Fibroblast of skin of back (primary cell): ENCODE measurements around the gene GREB1.
"Not testable (repeated sequence)": the region's sequence is repeated elsewhere in the genome, so short reads cannot be mapped to it uniquely, and the experiment has no call there.

Source experiments
- DNase-seq: peaks from one replicate; pipeline ENCODE4 v3.0.0-alpha.2; 2013

The GREB1 gene

DNA sequence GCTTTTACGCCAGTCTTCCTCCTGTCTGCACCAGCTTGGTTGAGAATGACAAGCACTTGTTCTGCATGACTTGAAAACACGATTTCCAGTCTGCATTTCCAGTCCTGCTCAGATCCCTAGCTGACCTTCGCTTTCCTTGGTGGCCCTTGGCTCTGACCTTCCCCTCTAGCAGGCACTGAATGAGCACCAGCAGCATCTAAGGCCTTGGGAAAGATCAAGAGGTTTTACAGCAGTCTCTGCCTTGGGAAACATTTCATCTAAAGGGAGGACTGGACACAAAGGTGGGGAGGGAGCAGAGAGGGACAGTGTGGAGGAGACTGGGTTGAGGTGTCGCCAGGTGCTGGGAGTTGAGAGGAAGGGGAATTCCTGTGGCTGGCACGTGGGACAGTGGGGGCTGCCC is 105.7 kb downstream of the GREB1 start:
- DNase-seq, result no peak

DNA sequence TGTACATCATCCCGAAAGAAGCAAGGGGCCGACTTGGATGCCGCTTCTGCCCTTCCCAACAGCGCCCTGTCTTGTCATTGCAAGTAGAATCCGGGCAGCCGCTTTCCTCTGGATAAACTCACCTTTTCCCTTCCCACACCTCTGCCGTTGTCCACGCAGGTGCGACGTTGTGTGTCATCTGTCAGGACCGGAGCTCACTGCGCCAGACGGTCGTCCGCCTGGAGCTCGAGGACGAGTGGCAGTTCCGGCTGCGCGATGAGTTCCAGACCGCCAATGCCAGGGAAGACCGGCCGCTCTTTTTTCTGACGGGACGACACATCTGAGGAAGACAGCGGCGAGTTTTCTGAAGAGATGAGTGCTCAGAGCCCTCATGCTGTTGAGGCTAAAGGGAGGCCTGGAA is 106.3 kb downstream of the GREB1 start:
- no peak for DNase-seq

DNA sequence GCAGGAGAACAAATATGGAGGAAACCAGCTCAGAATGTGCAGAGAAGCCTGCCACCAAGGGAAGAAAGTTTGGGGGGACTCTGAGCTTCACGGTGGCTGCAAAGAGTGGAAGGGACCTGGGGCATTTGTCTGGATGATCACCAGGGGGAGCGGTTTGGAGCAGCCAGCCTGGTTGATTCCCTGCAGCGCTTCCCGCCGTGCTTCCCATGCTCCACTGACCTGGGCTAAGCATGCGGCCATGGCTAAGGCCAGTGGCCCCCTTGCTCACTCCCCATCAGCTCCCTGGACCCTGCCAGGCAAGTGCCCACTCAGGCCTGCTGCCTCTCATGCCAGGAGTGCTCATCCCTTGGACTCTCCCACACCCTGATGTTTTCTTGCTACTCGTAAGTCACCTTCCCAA is 109.1 kb downstream of the GREB1 start:
- DNase-seq, result no peak

DNA sequence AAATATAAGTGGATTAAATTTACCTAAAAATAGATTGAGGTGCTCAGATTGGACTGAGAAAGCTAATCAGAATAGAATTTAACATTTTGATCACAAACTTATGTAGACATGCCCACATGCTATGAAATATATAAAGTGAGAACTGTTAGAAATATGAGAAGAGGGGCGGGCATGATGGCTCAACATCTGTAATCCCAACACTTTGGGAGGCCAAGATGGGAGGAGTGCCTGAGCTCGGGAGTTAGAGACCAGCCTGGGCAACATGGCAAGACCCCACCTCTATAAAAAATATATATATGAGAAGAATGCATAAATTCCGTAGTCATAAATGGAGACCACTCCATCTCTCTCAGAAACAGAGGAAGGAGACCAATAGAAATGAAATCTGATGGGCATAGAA is 110.4 kb downstream of the GREB1 start:
- DNase-seq, result no peak

DNA sequence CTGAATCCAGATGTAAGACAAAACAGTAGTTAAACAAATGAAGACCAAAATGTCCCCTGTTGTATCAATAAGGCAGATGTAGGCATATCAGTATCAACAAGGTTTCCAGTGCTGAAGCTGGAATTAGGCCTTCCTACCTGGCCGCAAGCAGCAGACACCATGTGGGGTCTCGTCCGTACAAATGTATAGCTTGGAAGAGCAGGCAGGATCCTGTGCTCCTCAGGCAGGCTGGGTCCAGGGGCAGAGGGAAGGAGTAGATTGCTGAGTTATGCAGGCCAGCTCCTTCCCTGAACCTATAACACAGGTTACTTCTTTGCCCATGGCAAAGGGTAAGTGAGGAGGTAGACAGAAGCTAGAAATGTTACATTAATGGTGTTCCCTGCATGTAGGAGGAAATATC is 112.7 kb downstream of the GREB1 start:
- no peak for DNase-seq

DNA sequence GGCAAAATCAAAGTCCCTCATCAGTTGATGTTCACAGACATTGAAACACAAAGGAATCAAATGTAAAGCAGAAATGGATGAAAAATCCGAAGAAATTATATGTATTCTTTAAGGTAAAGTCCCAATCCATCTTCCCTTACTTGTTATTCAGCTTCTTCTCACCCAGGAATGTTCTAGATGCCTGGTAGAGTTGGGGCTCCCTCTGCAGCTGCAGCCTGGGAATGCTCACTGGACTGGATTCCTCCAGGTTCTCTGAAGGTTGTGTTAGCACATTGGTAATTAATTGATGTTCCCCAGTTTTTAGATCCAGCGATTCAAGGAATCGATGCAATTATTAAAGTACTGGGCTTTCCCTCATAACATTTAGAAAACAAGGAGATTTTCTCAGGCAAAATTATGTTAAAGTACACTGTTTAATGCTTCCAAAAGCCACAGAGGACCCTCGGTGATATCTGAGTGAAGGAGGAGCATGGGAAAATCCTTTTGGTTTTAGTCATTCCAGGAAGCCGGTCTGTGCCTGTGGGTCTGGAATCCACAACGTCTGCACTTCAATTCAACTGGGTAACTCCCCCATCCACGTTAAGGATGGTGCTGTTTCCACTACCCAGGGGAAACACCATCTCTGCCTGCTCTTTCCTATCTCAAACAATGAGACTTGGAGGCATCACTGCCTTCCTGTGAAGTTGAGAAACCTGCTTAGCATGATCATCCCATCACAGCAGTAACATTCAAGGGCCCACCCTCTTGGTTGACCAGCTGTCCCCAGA is 114.2 kb downstream of the GREB1 start:
- peak; percentile 24 for DNase-seq

DNA sequence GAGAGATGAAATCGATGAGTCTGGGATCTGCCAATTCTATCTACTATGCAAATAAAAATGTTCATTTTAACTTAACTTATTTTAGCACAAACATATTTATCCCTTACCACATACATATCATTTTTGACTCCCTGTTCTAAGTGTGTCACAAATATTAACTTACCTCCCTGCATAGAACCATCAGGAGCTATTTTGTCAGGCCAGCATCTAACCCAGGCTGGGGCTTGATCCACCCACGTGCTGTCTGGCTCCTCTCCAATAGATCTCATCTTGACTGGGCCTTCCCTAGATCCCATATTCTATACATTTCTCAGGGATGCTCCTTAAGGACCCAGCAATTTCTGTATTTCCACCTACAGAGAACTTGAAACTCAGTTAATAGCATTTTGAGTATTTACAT is 115.2 kb downstream of the GREB1 start:
- no peak for DNase-seq

DNA sequence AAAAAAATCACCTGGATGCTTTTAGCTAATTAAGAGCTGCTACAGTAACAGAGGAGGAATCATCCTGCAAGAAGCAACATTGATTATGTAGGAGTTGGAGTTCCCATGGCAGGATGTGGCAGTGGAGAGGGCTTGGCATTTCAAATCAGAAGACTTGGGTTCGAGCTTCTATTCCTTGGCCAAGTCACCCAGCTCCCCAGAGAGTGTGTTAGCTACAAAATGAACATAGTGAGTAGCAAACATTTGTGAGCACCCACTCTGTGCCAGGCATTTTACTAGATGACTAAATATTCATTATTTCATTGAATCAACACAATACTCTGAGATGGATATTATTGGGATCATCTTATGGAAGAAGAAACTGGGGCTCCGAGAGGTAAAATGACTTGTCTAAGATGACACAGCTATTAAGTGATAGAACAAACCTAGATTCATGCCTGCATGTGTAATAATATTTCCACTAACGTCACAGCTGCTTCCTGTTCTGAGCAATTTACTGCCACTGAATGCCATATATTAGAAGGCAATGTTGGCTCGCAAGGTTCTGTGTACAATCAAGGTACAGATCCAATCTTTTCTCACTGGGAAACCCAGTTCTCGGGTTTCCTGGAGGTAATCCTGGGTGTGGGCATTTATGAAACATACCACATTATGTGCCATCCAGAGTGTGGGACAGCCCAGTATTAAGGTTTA is 118.2 kb downstream of the GREB1 start:
- no peak for DNase-seq

DNA sequence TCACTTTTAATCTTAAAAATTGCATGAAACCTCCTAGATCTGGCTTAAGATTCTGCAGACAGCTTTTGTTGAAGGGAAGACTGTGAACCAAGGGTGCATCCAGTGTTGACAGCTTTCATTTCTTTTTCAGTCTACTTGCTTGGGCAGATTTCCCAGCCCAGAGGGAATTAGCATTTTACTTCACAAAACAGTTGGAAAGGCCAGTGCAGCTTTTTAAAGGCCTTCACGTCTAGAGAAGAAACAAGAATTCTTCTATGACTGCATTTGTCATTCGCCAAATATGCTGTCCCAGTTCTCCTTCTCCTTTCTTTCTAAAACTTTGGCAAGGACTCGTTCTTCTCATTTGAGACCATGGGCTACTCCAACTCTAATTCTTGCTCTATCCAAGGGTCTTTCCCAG is 118.7 kb downstream of the GREB1 start:
- DNase-seq, result peak; percentile 5

DNA sequence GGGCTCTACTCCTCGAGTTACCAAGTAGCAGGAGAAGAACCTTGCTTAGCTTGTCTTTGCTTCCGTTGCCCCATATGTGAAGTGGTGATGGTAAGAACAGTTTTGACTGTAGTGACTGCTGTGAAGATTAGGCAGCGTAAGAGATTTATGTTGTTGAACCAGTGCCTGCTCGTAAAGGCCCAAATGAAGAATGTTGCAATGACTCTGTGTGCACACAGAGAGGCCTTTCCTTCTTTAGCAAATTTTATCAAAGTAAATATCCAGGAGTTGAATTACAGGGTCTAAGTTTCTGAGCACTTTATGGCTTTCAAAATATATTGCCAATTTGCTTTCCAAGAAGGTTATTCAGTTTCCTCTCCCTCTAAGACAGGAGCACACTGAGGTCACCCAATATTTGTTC is 121.7 kb downstream of the GREB1 start:
- DNase-seq, result no peak

DNA sequence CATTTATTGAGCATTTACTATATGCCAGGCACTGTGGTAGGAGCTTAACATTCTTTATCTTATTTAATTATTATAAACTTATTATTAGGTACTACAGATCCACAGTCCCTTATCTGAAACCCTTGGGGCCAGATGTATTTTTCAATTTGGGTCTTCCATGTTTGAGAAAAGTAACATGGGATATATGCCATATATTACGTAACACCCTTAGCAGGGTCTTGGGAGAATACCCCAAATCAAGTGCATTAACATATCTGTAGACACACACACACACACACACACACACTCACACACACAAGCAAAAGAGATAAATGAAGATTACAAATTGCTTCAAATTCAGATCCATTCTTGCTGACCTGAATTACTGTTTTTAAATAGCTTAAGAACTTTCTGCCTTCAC is 122.4 kb downstream of the GREB1 start:
- no peak for DNase-seq

DNA sequence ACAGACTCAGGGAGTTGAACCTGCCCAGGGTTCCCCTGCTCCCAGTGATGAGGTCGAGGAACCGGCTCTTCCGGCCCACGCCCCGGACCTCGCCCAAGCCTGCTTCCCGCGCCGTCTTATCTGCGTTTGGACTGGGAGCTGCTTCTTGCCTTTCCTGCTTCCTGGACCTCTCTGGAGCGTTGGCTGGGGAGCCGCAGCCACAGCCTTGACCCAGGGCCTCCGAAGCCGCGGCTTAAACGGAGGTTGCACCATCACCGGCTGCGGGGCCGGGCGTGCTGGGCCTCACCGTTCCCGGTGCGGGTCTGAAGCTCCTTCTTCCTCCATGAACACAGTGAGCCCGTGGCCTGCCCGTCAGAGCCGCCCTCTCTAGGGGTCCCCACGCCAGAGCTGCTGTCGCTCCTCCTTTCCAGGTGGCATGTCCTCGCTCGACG is 122.8 kb downstream of the GREB1 start:
- no peak for DNase-seq

DNA sequence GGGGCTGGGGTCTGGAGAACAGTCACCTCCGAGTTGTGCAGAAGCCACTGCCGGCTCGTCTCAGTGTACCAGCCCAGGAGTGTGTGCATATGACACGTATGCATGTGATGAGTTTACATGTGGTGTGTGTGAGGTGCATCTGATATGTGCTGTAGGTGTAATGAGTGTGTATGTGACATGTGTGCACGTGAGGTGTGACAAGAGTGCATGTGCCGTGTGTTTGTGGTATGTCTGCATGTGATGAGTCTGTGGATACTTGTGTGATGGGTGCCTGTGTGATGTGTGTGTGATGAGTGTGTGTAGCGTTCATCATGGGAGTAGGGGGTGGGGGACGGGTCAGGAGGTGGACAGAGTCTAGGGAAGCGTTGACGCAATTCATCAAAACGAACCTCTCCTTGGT is 123.3 kb downstream of the GREB1 start:
- DNase-seq, result no peak

DNA sequence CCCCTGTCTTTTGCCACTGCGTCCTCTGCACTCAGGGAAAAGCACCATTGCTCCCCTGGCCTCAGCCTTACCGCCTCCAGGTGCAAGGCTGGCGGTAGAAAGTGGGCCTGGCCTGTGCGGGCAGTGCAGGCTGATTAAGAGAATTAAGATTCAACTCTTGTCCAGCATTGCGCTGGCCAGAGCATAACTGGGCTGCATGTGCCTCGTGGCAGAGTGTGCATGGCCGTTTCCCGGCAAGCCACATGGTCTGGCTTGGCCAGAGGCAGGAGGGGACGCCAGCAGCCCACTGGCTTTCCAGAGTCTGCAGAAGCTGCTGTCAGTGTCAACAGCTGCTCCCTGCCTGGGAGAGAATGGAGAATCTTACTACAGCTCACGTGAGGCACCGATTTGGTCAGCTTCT is 123.8 kb downstream of the GREB1 start:
- DNase-seq, result no peak

DNA sequence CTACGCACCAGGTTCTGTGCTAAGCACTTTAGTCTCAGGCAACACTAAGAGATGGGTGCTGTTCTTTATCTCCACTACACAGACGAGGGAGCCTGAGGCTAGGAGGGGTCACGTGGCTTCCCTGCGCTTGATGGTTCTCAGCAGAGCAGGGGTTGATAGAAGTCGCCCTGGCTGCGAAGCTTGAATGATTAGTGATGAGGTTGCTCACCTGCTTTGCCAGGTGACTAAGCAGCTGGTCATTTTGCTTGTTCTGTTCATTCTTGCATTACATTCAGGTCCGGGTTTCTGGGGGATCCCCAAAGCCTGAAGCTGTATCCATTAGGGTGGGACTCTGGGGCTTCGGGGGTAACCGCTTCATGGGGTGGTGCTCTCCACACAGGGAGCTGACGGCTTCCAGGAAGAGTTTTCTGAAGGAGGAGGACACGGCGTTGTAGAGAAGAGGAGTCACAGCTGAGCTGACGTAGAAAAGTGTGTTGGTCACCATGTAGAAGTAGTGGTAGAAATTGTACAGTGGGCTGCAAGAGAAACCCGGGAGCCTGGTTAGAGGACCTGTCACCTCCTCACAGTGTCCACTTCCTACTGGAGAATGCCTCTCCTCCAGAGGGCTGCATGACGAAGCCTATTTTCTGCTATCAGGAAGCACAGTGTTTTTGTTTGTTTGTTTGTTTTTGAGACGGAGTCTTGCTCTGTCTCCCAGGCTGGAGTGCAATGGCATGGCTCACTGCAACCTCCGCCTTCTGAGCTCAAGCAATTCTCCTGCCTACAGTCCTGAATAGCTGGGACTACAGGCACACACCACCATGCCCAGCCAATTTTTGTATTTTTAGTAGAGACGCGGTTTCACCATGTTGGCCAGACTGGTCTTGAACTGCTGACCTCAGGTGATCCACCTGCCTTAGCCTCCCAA is 124.6 kb downstream of the GREB1 start:
- DNase-seq, result no peak

DNA sequence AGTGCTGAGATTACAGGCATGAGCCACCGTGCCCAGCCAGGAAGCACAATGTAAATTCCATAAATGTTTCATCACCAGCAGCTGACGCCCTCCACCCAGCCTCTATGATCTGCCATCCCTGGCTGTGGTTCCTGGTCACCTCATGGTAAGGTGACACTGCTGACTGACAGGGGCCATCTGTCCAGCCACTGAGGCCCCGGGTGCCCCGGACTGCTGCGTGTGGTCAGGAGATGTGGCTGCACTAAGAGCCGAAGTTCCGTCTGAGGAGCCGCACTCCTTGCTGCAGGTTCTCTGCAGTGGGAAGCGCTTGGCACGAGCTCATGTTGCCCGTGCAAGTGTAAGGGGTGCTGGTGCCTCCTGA is 125.2 kb downstream of the GREB1 start:
- DNase-seq, result no peak

DNA sequence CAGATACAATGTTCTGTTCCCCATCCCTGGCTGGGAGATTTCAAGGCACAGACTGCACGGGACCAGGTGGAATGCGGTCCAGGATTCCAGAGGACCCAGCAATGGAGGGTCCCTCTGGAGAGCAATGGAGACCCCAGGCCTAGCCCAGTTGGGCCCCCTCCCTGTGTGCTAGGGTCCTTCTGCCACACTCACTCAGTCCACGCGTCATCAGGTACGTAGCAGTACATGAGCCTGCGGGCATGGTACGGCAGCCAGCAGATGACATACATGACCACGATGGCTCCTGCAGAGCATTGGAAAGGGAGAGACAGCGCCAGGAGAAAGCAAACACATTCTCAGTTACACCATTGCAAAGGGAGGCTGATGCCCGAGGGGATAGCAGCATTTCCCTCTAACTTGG is 126.0 kb downstream of the GREB1 start:
- no peak for DNase-seq

DNA sequence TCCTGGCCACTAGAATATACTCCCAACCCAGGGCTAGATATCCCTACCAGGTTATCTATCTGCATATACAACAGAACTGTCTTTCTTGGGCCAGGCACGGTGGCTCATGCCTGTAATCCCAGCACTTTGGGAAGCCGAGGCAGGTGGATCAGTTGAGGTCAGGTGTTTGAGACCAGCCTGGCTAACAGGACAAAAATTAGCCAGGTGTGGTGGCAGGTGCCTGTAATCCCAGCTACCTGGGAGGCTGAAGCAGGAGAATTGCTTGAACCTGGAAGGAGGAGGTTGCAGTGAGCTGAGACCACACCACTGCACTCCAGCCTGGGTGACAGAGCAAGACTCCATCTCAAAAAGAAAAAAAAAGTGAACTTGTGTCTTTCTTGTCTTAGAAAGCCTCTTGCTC is 126.6 kb downstream of the GREB1 start:
- DNase-seq, result not testable (repeated sequence)

DNA sequence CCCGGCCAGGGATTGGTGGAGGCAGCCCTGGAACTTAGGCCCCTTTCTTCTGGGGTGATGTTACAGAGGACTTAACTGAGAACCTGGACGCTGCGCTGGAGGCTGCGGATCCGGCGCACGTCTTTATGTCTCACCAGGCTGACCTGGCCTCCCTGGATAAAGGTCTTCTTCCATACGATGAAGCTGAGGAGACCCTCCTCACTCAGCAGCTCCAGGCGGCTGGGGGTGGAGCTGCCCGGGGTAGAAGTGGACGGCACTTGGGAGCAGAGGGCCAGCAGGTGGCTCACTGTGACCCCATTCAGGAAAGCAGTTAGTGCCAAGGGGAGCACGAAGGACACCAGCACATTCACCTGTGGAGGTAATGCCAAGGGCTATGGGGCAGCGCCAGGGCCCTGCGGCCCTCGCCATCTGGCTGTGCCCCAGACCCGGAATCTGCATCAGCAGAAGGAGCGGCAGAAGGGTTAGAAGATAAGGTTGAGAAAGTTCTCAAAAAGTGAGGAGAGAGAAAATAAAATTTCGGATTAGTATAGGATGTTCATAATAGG is 128.1 kb downstream of the GREB1 start:
- DNase-seq, result no peak

DNA sequence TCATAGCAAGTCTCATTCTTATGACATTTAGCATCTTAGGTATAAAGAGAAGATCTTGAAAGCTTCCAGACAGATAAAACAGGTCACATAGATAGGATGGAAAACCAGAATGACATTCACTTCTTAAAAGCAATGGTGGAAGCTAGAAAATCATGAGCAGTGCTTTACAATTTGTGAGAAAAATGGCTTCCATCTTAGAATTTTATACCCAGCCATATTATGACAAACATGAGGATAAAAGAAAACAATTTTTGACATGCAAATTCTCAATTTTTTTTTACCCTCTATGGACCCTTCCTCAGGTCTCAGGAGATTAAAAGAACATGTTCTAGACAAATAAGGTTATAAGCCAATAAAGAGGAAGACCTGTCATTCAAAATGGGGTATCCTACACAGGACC is 129.0 kb downstream of the GREB1 start:
- no peak for DNase-seq

DNA sequence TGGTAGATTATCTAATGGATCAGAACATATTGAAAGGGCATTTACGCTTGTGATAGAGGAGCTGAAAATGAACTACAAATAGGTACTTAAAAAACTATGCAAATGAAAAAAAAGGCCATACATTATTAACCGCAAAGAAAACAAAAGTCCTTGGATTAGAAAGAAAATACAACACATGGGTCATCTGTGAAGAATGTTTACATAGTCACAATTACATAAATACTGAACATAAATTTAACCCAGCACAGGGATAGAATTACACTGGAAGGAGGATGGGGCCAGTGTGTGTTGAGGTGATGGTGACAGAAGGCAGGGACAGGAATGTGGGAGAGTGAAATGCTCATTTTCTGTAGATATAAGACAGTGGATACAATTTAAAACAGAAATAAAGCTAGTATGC is 129.6 kb downstream of the GREB1 start:
- peak; percentile 72 for DNase-seq

DNA sequence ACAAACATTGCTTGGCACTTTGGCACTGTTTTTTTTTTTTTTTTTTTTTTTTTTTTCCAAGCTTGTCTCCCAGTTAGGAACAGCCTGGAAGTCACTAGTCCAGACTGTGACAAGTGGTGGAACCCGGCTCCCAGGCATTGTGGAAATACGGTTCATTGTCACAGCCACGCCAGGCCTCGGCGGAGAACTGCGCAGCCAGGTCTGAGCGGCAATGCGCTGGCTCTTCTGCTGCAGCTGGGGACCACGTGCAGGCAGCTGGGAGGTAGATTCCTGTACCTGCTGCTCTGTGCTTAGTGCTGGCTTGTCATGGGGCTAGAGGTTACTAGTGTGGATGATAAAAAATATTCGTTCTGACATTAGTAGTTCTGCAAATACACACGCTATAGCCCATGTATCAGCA is 131.2 kb downstream of the GREB1 start:
- DNase-seq, result no peak
